ENCODE results near the gene MALL.
"Not testable (repeated sequence)": the region's sequence is repeated elsewhere in the genome, so short reads cannot be mapped to it uniquely, and the experiment has no call there.

MALL gene

GRCh38 chr2:110120171-110121051 lies 4.8 kb upstream of the MALL start:
- DNase-seq = no peak

- DNase-seq = no peak
Observed at GRCh38 chr2:110116033-110116710, 550 bp upstream of the MALL start.

GRCh38 chr2:110114831-110115255 lies 779 bp downstream of the MALL start:
- DNase-seq = no peak

GRCh38 chr2:110113961-110114591 lies 1.5 kb downstream of the MALL start:
- no peak for DNase-seq

- not testable (repeated sequence) for DNase-seq
Observed at GRCh38 chr2:110108291-110108690, 7.3 kb downstream of the MALL start.

- no peak for DNase-seq
Observed at GRCh38 chr2:110107092-110108079, 8.2 kb downstream of the MALL start.

GRCh38 chr2:110106642-110107041 lies 9.0 kb downstream of the MALL start:
- no peak for DNase-seq

GRCh38 chr2:110105608-110106467 lies 9.8 kb downstream of the MALL start:
- no peak for DNase-seq

- DNase-seq = no peak
Observed at GRCh38 chr2:110105183-110105582, 10.4 kb downstream of the MALL start.

GRCh38 chr2:110104025-110104771 lies 11.4 kb downstream of the MALL start:
- DNase-seq = no peak

- DNase-seq = no peak
Observed at GRCh38 chr2:110103061-110103961, 12.3 kb downstream of the MALL start.

- DNase-seq = no peak
Observed at GRCh38 chr2:110101901-110102803, 13.5 kb downstream of the MALL start.

GRCh38 chr2:110101280-110101844 lies 14.3 kb downstream of the MALL start:
- DNase-seq = no peak

- not testable (repeated sequence) for DNase-seq
Observed at GRCh38 chr2:110100880-110101279, 14.7 kb downstream of the MALL start.

GRCh38 chr2:110100480-110100879 lies 15.1 kb downstream of the MALL start:
- no peak for DNase-seq

GRCh38 chr2:110099471-110100225 lies 16.0 kb downstream of the MALL start:
- no peak for DNase-seq

- no peak for DNase-seq
Observed at GRCh38 chr2:110099038-110099425, 16.6 kb downstream of the MALL start.
